HG02943 (cell line): ENCODE results near the gene FZD2.
"Not testable (repeated sequence)": the region's sequence is repeated elsewhere in the genome, so short reads cannot be mapped to it uniquely, and the experiment has no call there.

Experiments
- ATAC-seq: cut with Tn5 transposase; IDR thresholded peaks from one replicate; pipeline ENCODE4 v1.9.1; 2021; ENCODE audit warnings: mild to moderate bottlenecking, low read depth, moderate library complexity; ENCODE audit not compliant: unreplicated experiment

FZD2 gene

DNA sequence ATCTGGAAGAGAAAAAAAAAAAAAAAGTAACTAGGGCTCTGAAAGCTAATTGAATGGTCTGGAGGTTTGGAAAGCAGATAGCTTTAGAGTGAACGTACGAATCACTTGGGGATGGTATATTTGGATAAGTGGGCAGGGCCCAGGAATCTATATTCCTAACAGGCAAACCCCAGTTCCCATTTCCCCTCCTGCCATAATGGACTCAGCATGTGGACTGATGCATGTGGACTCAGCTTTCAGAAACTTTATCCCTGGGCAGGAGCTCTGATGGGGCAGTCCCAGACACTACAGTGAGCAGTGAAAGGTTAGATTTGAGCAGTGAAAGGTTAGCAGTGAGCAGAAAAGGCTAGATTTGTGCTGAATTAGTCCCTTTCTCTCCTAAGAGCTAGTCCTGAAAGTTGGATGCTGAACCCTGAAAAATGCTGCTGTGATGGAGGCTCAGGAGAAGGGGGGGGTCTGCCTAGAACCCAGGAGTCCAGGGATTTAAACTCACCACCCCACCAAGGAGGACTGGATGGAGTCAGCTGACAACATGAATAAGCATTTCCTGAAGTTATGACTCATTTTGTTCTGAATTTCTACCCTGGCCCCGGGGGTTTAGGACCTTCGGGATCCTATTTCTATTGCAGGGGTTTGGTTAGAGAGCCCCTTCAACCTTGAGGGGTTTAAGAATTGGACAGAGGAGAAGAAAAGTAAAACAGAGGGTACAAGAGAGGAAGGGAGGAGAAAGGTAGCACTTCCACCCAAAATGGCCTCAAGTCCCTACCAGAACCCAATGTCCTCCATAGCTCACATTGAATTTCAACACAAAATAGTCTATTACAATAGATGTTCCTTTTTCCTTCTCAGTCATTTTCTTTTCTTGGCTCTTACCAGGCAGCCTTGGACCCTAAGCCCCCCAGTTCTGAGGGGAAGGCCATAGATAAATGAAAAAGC is 10.3 kb upstream of the FZD2 start:
- ATAC-seq = no peak

GRCh38 chr17:44547625-44548267 is 9.5 kb upstream of the FZD2 start:
- no peak for ATAC-seq

DNA sequence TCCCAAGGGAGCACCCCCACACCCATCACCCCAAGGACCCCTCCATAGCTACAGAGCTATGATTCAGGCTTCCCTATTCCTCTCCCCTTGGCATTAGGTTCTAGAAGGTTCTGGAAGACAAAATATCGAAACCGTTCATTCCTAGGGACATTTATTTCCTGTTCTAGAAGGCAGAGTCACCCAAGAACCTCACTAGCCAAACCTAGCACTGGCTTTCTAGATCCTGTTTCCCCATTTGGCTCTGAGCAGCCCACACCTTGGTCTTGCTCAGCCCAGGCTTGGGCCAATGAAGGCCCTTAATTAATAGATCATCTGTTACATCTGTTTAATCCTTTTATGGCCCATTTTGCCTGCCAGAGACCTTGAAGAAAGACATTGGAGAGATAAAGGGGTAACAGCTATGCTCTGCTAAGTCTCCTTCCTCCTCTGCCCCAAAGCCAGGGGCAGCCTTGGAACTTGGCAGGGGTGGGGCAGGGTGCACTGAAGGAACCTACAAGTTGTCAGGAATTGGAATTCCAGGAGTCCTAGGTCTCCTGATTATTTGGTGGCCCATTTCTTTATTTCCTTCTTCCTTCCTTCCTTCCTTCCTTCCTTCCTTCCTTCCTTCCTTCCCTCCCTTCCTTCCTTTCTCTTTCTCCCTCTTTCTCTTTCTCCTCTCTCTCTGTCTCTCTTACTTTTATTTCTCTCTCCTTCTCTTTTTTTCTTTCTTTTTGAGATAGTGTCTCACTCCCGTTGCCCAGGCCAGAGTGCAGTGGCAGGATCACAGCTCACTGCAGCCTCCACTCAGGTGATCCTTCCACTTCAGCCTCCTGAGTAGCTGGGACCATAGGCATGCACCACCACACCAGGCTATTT is 8.7 kb upstream of the FZD2 start:
- no peak for ATAC-seq

DNA sequence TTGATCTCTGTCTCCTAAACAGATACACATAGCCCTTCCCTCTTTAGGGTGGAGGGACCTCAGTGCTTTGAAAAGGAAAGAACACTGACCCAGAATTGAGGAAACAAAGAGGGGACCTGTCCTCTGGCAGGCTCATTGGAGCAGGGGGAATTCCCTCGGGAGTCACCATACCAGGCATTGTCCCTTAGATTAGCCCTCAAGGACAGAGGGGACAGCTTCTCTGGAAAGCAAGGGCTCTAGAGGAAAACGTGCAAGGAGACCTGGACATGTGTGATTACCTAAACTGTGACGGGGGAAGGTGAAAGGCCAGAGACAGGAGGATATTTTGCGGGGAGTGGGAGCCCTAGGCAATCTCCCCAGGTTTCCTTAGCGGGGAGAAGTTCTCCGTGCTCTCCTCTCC is 7.6 kb upstream of the FZD2 start:
- no peak for ATAC-seq

GRCh38 chr17:44552361-44552760 is 4.9 kb upstream of the FZD2 start:
- ATAC-seq = no peak

DNA sequence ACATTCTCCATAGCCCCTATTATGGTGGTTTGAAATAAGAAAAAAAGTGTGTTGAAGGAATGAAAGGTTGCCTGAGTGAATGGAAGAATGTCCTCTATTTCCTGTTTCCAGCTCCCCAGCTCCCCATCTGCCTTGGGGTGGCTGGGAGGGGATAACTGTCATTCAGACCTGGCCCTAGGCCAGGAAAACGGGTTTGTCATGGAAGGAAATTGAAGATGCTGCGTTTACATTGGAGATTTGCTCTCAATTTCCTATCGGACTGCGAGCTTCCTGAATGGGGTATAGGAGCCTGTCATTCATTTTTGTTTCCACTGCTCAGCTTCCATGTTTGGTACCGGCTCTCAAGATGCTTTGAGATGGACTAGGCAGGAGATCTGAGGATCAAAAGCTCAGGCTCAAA is 2.2 kb upstream of the FZD2 start:
- no peak for ATAC-seq

- ATAC-seq = no peak
These were observed 985 bp upstream of the FZD2 start for GRCh38 chr17:44556166-44556831.

DNA sequence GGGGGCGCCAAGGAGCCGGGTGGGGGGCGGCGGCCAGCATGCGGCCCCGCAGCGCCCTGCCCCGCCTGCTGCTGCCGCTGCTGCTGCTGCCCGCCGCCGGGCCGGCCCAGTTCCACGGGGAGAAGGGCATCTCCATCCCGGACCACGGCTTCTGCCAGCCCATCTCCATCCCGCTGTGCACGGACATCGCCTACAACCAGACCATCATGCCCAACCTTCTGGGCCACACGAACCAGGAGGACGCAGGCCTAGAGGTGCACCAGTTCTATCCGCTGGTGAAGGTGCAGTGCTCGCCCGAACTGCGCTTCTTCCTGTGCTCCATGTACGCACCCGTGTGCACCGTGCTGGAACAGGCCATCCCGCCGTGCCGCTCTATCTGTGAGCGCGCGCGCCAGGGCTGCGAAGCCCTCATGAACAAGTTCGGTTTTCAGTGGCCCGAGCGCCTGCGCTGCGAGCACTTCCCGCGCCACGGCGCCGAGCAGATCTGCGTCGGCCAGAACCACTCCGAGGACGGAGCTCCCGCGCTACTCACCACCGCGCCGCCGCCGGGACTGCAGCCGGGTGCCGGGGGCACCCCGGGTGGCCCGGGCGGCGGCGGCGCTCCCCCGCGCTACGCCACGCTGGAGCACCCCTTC is 484 bp downstream of the FZD2 start:
- no peak for ATAC-seq

GRCh38 chr17:44558334-44558709 is 1.0 kb downstream of the FZD2 start:
- no peak for ATAC-seq

DNA sequence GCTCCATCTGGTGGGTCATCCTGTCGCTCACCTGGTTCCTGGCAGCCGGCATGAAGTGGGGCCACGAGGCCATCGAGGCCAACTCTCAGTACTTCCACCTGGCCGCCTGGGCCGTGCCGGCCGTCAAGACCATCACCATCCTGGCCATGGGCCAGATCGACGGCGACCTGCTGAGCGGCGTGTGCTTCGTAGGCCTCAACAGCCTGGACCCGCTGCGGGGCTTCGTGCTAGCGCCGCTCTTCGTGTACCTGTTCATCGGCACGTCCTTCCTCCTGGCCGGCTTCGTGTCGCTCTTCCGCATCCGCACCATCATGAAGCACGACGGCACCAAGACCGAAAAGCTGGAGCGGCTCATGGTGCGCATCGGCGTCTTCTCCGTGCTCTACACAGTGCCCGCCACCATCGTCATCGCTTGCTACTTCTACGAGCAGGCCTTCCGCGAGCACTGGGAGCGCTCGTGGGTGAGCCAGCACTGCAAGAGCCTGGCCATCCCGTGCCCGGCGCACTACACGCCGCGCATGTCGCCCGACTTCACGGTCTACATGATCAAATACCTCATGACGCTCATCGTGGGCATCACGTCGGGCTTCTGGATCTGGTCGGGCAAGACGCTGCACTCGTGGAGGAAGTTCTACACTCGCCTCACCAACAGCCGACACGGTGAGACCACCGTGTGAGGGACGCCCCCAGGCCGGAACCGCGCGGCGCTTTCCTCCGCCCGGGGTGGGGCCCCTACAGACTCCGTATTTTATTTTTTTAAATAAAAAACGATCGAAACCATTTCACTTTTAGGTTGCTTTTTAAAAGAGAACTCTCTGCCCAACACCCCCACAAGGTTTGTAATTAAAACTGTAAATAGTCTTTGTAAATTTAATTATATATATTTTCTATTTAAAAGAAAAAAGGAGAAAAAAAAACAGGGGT is 1.7 kb downstream of the FZD2 start:
- ATAC-seq = no peak

GRCh38 chr17:44559634-44560554 is 2.6 kb downstream of the FZD2 start:
- ATAC-seq = no peak

GRCh38 chr17:44561237-44561623 is 3.9 kb downstream of the FZD2 start:
- no peak for ATAC-seq

- ATAC-seq = no peak
These were observed 7.1 kb downstream of the FZD2 start for GRCh38 chr17:44564429-44564828.

DNA sequence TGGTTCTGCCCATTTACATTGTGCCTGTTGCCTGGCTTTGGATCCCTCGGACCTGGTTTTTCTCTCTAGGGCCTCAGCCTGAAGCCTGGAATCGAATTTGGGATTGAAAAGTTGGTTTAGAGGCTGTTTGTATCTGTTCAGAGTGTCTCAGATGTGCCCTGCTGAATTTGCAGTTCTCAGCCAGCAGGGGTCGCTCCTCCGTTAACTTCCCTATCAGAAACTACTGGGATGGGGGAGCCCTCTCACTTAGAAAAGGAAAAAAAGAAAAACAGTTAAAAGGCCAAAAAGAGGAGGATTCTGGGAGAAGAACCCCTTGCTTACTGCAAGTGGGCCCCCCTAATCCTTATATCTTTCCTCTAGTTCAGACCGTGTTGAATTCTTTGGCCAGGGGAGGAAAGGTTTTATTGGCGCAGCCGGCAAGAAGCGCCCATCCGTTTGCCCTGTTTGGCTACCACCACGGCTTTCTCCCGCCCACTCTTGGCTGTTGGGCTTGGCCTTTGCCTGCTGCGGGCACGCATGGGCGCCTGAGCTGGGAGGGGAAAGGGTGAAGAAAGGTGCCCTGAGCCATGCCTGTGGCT is 8.7 kb downstream of the FZD2 start:
- no peak for ATAC-seq

DNA sequence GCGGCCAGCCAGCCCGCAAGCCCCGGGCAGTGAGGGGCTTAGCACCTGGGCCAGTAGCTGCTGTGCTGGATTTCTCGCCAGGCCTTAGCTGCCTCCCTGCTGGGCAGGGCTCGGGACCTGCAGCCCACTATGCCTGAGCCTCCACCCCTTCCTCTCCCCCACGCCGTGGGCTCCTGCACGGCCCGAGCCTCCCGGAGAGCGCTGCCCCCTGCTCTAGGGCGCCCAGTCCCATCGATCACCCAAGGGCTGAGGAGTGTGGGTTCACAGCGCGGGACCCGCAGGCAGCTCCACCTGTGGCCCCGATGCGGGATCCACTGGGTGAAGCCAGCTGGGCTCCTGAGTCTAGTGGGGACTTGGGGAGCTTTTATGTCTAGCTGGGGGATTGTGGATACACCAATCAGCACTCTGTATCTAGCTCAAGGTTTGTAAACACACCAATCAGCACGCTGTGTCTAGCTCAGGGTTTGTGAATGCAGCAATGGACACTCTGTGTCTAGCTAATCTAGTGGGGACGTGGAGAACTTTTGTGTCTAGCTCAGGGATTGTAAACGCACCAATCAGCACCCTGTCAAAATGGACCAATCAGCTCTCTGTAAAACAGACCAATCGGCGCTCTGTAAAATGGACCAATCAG is 11.1 kb downstream of the FZD2 start:
- not testable (repeated sequence) for ATAC-seq

DNA sequence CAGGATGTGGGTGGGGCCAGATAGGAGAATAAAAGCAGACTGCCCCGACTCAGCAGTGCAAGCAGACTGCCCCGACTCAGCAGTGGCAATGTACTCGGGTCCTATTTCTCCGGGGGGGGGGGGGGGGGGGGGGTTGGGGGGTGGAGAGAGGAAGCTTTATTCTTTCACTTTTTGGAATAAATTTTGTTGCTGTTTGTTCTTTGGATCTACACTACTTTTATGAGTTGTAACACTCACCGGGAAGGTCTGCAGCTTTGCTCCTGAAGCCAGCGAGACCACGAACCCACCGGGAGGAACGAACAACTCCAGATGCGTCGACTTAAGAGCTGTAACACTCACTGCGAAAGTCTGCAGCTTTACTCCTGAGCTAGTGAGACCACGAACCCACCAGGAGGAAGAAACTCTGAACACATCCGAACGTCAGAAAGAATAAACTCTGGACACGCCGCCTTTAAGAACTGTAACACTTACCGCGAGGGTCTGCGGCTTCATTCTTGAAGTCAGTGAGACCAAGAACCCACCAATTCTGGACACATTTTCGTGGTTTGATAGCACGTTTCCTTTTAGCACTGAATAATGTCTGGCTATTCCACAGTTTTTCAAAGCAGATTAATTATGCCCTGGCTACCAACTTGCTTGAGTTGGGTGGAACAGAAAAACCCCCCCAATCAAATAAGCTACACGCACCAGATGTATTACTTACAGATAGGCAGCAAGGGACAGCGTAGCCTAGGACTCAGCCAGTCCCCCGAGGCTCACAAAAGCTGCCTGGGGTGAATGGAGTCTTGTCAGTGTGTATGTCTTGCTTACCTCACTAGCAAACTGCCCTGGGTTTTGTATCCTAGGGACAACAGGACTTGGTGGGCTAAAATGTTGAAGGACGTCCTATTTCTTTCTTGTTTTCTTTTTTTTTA is 11.9 kb downstream of the FZD2 start:
- no peak for ATAC-seq
